Endothelial cell of umbilical vein (primary cell): Measurements from ENCODE around the gene SUSD6. TPM values are rescaled to one million over a fixed set of nuclear protein-coding genes. Genes with fewer than 3 reads are reported as not detected.

Experiments
- BruUV-seq: library from RNA; stranded (reverse); fragments of 400-500 nt; replicated peaks from 2 replicates; lab custom pipeline; 2021; lab: Mats Ljungman, UMichigan
- CTCF ChIA-PET: fragments of 300-600, 350-600 bp; sonication (Branson Sonifier 250); formaldehyde crosslinking; loops from one replicate; lab custom pipeline; 2021; ENCODE audit warnings: antibody characterized with exemption, inconsistent platforms; lab: Charles Lee
- POLR2A ChIA-PET: fragments of 300-600, 350-600 bp; sonication (Branson Sonifier 250); formaldehyde crosslinking; loops from one replicate; lab custom pipeline; 2021; ENCODE audit warnings: antibody characterized with exemption, inconsistent platforms; lab: Charles Lee
- DNase-seq: peaks from one replicate; pipeline ENCODE4 v3.0.0-alpha.2; 2011; ENCODE audit warnings: low read depth, low spot score
- FAIRE-seq: peaks from 2 replicates; lab custom pipeline; 2011; peaks lifted over from hg19 to GRCh38; lab: Jason Lieb, UNC
- H2AFZ ChIP-seq: 2 replicates; pipeline ENCODE4 v1.6.0; 2012; ENCODE audit warnings: low read depth, low read length, control low read depth, inconsistent platforms
- H3K27ac ChIP-seq: 2 replicates; pipeline ENCODE4 v1.5.1; 2011; ENCODE audit warnings: low read depth, mild to moderate bottlenecking, control low read depth, low read length, moderate library complexity; ENCODE audit not compliant: insufficient read depth
- H3K27me3 ChIP-seq, 2 experiments: 2 replicates each; pipeline versions ENCODE4 v1.6.0 to v1.6.1; 2011; ENCODE audit warnings: low read length in 2 of 2, mixed read lengths in 1 of 2; ENCODE audit not compliant: control insufficient read depth in 2 of 2, insufficient read depth in 2 of 2
- H3K36me3 ChIP-seq, 2 experiments: 2 replicates in 1 of 2; 3 replicates in 1 of 2; pipeline ENCODE4 v1.5.1; 2011; ENCODE audit warnings: low read length in 2 of 2, mild to moderate bottlenecking in 1 of 2, moderate library complexity in 1 of 2; ENCODE audit not compliant: control insufficient read depth in 2 of 2, insufficient read depth in 2 of 2; ENCODE audit errors: extremely low read depth in 1 of 2
- H3K4me1 ChIP-seq: 3 replicates; pipeline ENCODE4 v1.5.1; 2011; ENCODE audit warnings: mild to moderate bottlenecking, low read length; ENCODE audit not compliant: control insufficient read depth, insufficient read depth; ENCODE audit errors: extremely low read depth
- H3K4me2 ChIP-seq: 2 replicates; pipeline ENCODE4 v1.6.1; 2011; ENCODE audit warnings: low read length, control low read depth, mixed read lengths; ENCODE audit not compliant: insufficient read depth
- H3K4me3 ChIP-seq, 3 experiments: fragments of 200-600 bp in 1 of 3; sonication (generic), shearing (Covaris generic) in 1 of 3; replicated peaks in 1 of 3; 2 replicates each; pipeline ENCODE4 v1.5.1; 2011 to 2016; ENCODE audit warnings: control low read depth in 3 of 3, low read length in 3 of 3, mild to moderate bottlenecking in 2 of 3, inconsistent platforms in 1 of 3, low read depth in 1 of 3, moderate library complexity in 1 of 3; ENCODE audit not compliant: insufficient read depth in 1 of 3
- H3K79me2 ChIP-seq: 2 replicates; pipeline ENCODE4 v1.6.0; 2012; ENCODE audit warnings: low read length, inconsistent platforms; ENCODE audit not compliant: control insufficient read depth, insufficient read depth
- H3K9ac ChIP-seq: replicated peaks from 2 replicates; pipeline ENCODE3; 2011; ENCODE audit warnings: low read length, control low read depth; ENCODE audit not compliant: insufficient read depth; ENCODE audit errors: extremely low read depth
- H3K9me1 ChIP-seq: replicated peaks from 3 replicates; pipeline ENCODE4 v1.6.0; 2011; ENCODE audit warnings: mild to moderate bottlenecking, low read length; ENCODE audit not compliant: control insufficient read depth, insufficient read depth; ENCODE audit errors: extremely low read depth
- H3K9me3 ChIP-seq: replicated peaks from 2 replicates; pipeline ENCODE4 v1.5.1; 2012; ENCODE audit warnings: low read length, inconsistent platforms; ENCODE audit not compliant: control insufficient read depth, insufficient read depth
- H4K20me1 ChIP-seq: replicated peaks from 2 replicates; pipeline ENCODE3; 2011; ENCODE audit warnings: mild to moderate bottlenecking, low read length; ENCODE audit not compliant: control insufficient read depth, insufficient read depth; ENCODE audit errors: extremely low read depth
- EZH2 ChIP-seq: IDR thresholded peaks from 2 replicates; pipeline ENCODE4 v1.6.1; 2012; ENCODE audit warnings: borderline replicate concordance, low read depth, mild to moderate bottlenecking, moderate library complexity, low read length, inconsistent platforms; ENCODE audit not compliant: severe bottlenecking
- FOS ChIP-seq: IDR thresholded peaks from 2 replicates; pipeline ENCODE4 v1.6.1; 2011; ENCODE audit warnings: mild to moderate bottlenecking, low read length, moderate library complexity, borderline replicate concordance; ENCODE audit not compliant: insufficient read depth
- GATA2 ChIP-seq: IDR thresholded peaks from 2 replicates; pipeline ENCODE4 v1.7.0; 2011; ENCODE audit warnings: low read depth, mild to moderate bottlenecking, moderate library complexity, mixed read lengths, low read length; ENCODE audit not compliant: insufficient read length, insufficient read depth
- JUN ChIP-seq: IDR thresholded peaks from 2 replicates; pipeline ENCODE4 v1.6.1; 2011; ENCODE audit warnings: borderline replicate concordance, low read depth; ENCODE audit not compliant: insufficient read length, insufficient read depth
- MAX ChIP-seq: IDR thresholded peaks from 2 replicates; pipeline ENCODE4 v1.6.1; 2011; ENCODE audit not compliant: insufficient read depth, insufficient read length
- MYC ChIP-seq: IDR thresholded peaks from one replicate; pipeline ENCODE4 v1.6.1; 2011; ENCODE audit warnings: mild to moderate bottlenecking, low read depth, low read length
- POLR2AphosphoS5 ChIP-seq: IDR thresholded peaks from 2 replicates; pipeline ENCODE4 v1.6.1; 2012; ENCODE audit warnings: low read depth, mild to moderate bottlenecking, control low read depth, low read length, moderate library complexity; ENCODE audit not compliant: insufficient read depth
- dilution Hi-C: fragments of 300-500 bp; cut with MboI; formaldehyde crosslinking; loops from one replicate; pipeline ENCODE4 v1.15.0; 2019; ENCODE audit warnings: low sequenced_read_pairs; ENCODE audit not compliant: extremely low pct_ligation_motif_present
- intact Hi-C: fragments of 100-400 bp; cut with micrococcal nuclease; formaldehyde crosslinking; loops from one replicate; pipeline ENCODE4 v1.10.0; 2022
- polyA plus RNA-seq, 4 experiments: library from polyadenylated mRNA; depleted of rRNA in 3 of 4; stranded (reverse) in 3 of 4; unstranded in 1 of 4; fragments of >200 nt; gene quantifications; 2 replicates each; pipeline versions ENCODE4 v1.2.1 to v1.2.3, GENCODE V29; 2011 to 2012; ENCODE audit warnings: missing spikeins in 1 of 4
- total RNA-seq: library from RNA; stranded (reverse); gene quantifications from 2 replicates; pipeline ENCODE4 v1.2.3, GENCODE V29; 2021
- TF ChIP-seq, protein P1 (sequence below), 2 donors: IDR thresholded peaks; 1 replicate in 1 of 2; 2 replicates in 1 of 2; pipeline ENCODE4 v1.5.1; 2011; ENCODE audit warnings: low read length in 2 of 2, mild to moderate bottlenecking in 2 of 2, moderate library complexity in 2 of 2, control low read depth in 1 of 2, inconsistent platforms in 1 of 2, low read depth in 1 of 2; ENCODE audit not compliant: insufficient read depth in 1 of 2; ENCODE audit errors: extremely low read depth in 1 of 2

The SUSD6 gene
- total and polyA plus RNA-seq, 2 donors (not counting 3 experiments of a cell fraction or from before 2014, with no cell fraction given) = 13.4 to 19.5 TPM

- H3K36me3 ChIP-seq = no peaks in the 10 kb centered on the region
- intact Hi-C loops = loop anchor here (10.0 kb wide), 1 partner anchor 246 kb away; no protein-coding TSS in a partner anchor
- H3K27ac ChIP-seq = no peak overlapping the region
- H3K9ac ChIP-seq = no peak overlapping the region
- no peak for TF ChIP-seq GATA2
- POLR2A ChIA-PET = no interaction called here
- H3K27me3 ChIP-seq = no peaks in the 10 kb centered on the region
- peaks cover 27% of the 10 kb centered on the region for H3K4me1 ChIP-seq
- no TSS peak for BruUV-seq
- FAIRE-seq (no peak), DNase-seq (no peak)
- CTCF ChIA-PET = interaction anchor here (1.4 to 4.0 kb wide), 3 partner anchors 117 to 136 kb away, joined by 3 to 22 read pairs (median 4); no protein-coding TSS in a partner anchor
- H2AFZ ChIP-seq = no peak overlapping the region
- H3K9me1 ChIP-seq = no peaks in the 10 kb centered on the region
- H3K4me3 ChIP-seq = no peak overlapping the region
- no peak overlapping the region for H3K4me2 ChIP-seq
- H3K79me2 ChIP-seq = no peaks in the 10 kb centered on the region
- dilution Hi-C loops = no loop called here
- H4K20me1 ChIP-seq = no peaks in the 10 kb centered on the region
- no peaks in the 10 kb centered on the region for H3K9me3 ChIP-seq
Observed at GRCh38 chr14:69720912-69721311, 109.5 kb downstream of the SUSD6 start.

- no peaks in the 10 kb centered on the region for H3K9me3 ChIP-seq
- no peaks in the 10 kb centered on the region for H3K79me2 ChIP-seq
- BruUV-seq = no TSS peak
- H3K9ac ChIP-seq = peak overlapping the region; percentile 38
- H3K4me1 ChIP-seq = peaks cover 5% of the 10 kb centered on the region
- TF ChIP-seq POLR2AphosphoS5 (peak; percentile 47), FOS (no peak), JUN (no peak), GATA2 (no peak), MAX (peak; percentile 34), EZH2 (no peak), MYC (no peak)
- TF ChIP-seq, protein P1, sequence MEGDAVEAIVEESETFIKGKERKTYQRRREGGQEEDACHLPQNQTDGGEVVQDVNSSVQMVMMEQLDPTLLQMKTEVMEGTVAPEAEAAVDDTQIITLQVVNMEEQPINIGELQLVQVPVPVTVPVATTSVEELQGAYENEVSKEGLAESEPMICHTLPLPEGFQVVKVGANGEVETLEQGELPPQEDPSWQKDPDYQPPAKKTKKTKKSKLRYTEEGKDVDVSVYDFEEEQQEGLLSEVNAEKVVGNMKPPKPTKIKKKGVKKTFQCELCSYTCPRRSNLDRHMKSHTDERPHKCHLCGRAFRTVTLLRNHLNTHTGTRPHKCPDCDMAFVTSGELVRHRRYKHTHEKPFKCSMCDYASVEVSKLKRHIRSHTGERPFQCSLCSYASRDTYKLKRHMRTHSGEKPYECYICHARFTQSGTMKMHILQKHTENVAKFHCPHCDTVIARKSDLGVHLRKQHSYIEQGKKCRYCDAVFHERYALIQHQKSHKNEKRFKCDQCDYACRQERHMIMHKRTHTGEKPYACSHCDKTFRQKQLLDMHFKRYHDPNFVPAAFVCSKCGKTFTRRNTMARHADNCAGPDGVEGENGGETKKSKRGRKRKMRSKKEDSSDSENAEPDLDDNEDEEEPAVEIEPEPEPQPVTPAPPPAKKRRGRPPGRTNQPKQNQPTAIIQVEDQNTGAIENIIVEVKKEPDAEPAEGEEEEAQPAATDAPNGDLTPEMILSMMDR (IDR thresholded peaks at IDR 0.05; ENCODE audit: extremely low read depth in 1 of 2, insufficient read depth in 1 of 2, low read depth in 1 of 2, low read length in 2 of 2) = peak; percentile 98 to 99
- FAIRE-seq (peak; percentile 89), DNase-seq (peak; percentile 75)
- H3K36me3 ChIP-seq = no peaks in the 10 kb centered on the region
- H3K27ac ChIP-seq = peak overlapping the region; percentile 20
- ChIA-PET CTCF (interaction anchor here (0.6 to 4.6 kb wide), 38 partner anchors 9 to 304 kb away, joined by 3 to 124 read pairs (median 4); partner anchors contain the start of genes CCDC177 and SUSD6), POLR2A (interaction anchor here (0.6 to 1.1 kb wide), 2 partner anchors 40 to 116 kb away, joined by 3 to 4 read pairs; partner anchors contain the start of genes SRSF5 and SUSD6)
- peak overlapping the region; percentile 2 to 40 (median 18) for H3K4me3 ChIP-seq
- H3K9me1 ChIP-seq = no peaks in the 10 kb centered on the region
- intact Hi-C loops (loop anchor here (1.0 to 10.0 kb wide), 5 partner anchors 10 to 252 kb away; partner anchors contain the start of gene SUSD6), dilution Hi-C loops (no loop called here)
- H4K20me1 ChIP-seq = no peaks in the 10 kb centered on the region
- peak overlapping the region; percentile 93 for H2AFZ ChIP-seq
- H3K27me3 ChIP-seq = no peaks in the 10 kb centered on the region
- peak overlapping the region; percentile 63 for H3K4me2 ChIP-seq
Observed at GRCh38 chr14:69726761-69727511, 115.5 kb downstream of the SUSD6 start.
